IMR-90 (cell line): ENCODE data around the gene PERM1.
"Not testable (repeated sequence)": the region's sequence is repeated elsewhere in the genome, so short reads cannot be mapped to it uniquely, and the experiment has no call there.

ENCODE experiments used
- CTCF ChIP-seq: conservative IDR thresholded peaks from 2 replicates; pipeline ENCODE4 v1.5.1; 2012; ENCODE audit warnings: mild to moderate bottlenecking, low read depth, low read length, improper control_type of control experiment
- ELK1 ChIP-seq: fragments of 150-350 bp; IDR thresholded peaks from 2 replicates; pipeline ENCODE4 v1.6.1; 2016; ENCODE audit warnings: low read depth, mild to moderate bottlenecking, low read length, moderate library complexity, borderline replicate concordance
- POLR2A ChIP-seq: IDR thresholded peaks from 2 replicates; pipeline ENCODE4 v1.6.1; 2012; ENCODE audit warnings: mild to moderate bottlenecking, low read depth, low read length
- RAD21 ChIP-seq: IDR thresholded peaks from 2 replicates; pipeline ENCODE4 v1.6.1; 2012; ENCODE audit warnings: low read length, improper control_type of control experiment

DNA sequence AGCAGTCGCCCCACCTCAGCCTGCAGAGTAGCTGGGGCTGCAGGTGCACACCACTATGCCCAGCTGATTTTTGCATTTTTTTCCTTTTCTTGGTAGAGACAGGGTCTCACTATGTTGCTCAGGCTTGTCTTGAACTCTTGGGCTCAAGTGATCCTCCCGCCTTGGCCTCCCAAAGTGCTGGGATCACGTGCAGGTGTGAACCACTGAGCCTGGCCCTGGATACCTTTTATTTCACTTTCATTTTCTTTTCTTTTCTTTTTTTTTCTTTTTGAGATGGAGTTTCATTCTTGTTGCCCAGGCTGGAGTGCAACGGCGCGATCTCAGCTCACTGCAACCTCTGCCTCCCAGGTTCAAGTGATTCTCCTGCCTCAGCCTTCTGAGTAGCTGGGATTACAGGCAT lies 9.4 kb upstream of the PERM1 start:
- not testable (repeated sequence) for TF ChIP-seq CTCF, POLR2A, ELK1, RAD21
